HCT116 (cell line): ENCODE results near the gene MDFI.

Experiments
- EZH2 ChIP-seq: fragments of 200-600 bp; sonication (generic); IDR thresholded peaks from 2 replicates; pipeline ENCODE4 v1.6.1; 2017; ENCODE audit warnings: antibody characterized with exemption, mixed run types
- EZH2phosphoT487 ChIP-seq: fragments of 200-600 bp; IDR thresholded peaks from 2 replicates; pipeline ENCODE4 v1.6.1; 2018; ENCODE audit warnings: antibody characterized with exemption, borderline replicate concordance
- POLR2A ChIP-seq: IDR thresholded peaks from 2 replicates; pipeline ENCODE4 v1.7.0; 2011; ENCODE audit warnings: borderline replicate concordance; ENCODE audit not compliant: insufficient read depth, insufficient read length; ENCODE audit errors: extremely low read depth
- TF ChIP-seq, protein P1 (sequence below), 3 experiments: fragments of 200-600 bp in 1 of 3; sonication (generic) in 1 of 3; IDR thresholded peaks in 2 of 3; conservative IDR thresholded peaks in 1 of 3; 2 replicates each; pipeline ENCODE4 v1.5.1; 2012 to 2017; ENCODE audit warnings: low read depth in 2 of 3, low read length in 2 of 3, antibody characterized with exemption in 1 of 3, borderline replicate concordance in 1 of 3, control low read depth in 1 of 3, mild to moderate bottlenecking in 1 of 3, mixed read lengths in 1 of 3, mixed run types in 1 of 3, moderate library complexity in 1 of 3; ENCODE audit not compliant: insufficient read depth in 1 of 3
- TF ChIP-seq, protein P2 (sequence below): IDR thresholded peaks from 2 replicates; pipeline ENCODE4 v1.6.1; 2012

DNA sequence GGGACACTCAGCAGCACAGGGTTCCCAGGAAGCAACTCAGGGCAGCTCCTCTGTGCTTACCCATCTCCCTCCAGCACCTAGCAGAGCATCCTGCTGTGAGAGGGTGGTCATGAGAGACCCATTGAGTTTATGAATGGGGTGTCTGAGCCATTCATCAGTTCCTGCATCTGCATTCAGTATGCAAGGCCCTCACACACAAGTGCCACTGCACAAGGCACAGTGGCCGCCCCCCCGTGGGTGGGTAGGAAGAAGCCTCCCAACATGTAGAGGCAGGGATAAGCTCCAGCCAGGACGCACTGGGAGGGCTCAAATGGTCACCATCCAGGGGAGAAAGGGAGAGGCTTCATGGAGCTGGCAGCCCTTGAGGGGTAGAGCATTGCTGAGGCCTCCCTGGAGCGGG, 49.0 kb upstream of the MDFI start:
- TF ChIP-seq, protein P1, sequence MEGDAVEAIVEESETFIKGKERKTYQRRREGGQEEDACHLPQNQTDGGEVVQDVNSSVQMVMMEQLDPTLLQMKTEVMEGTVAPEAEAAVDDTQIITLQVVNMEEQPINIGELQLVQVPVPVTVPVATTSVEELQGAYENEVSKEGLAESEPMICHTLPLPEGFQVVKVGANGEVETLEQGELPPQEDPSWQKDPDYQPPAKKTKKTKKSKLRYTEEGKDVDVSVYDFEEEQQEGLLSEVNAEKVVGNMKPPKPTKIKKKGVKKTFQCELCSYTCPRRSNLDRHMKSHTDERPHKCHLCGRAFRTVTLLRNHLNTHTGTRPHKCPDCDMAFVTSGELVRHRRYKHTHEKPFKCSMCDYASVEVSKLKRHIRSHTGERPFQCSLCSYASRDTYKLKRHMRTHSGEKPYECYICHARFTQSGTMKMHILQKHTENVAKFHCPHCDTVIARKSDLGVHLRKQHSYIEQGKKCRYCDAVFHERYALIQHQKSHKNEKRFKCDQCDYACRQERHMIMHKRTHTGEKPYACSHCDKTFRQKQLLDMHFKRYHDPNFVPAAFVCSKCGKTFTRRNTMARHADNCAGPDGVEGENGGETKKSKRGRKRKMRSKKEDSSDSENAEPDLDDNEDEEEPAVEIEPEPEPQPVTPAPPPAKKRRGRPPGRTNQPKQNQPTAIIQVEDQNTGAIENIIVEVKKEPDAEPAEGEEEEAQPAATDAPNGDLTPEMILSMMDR (IDR thresholded peaks at IDR 0.05 in 2 of 3, conservative IDR thresholded peaks at IDR 0.05 in 1 of 3; ENCODE audit: borderline replicate concordance in 1 of 3, insufficient read depth in 1 of 3, low read depth in 2 of 3, low read length in 2 of 3), result no peak
- TF ChIP-seq POLR2A (no peak), EZH2 (no peak), EZH2phosphoT487 (no peak)
- TF ChIP-seq, protein P2, sequence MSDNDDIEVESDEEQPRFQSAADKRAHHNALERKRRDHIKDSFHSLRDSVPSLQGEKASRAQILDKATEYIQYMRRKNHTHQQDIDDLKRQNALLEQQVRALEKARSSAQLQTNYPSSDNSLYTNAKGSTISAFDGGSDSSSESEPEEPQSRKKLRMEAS, result no peak
